ENCODE measurements around the gene TNFAIP8L1.
"Not testable (repeated sequence)": the region's sequence is repeated elsewhere in the genome, so short reads cannot be mapped to it uniquely, and the experiment has no call there.

The TNFAIP8L1 gene

DNA sequence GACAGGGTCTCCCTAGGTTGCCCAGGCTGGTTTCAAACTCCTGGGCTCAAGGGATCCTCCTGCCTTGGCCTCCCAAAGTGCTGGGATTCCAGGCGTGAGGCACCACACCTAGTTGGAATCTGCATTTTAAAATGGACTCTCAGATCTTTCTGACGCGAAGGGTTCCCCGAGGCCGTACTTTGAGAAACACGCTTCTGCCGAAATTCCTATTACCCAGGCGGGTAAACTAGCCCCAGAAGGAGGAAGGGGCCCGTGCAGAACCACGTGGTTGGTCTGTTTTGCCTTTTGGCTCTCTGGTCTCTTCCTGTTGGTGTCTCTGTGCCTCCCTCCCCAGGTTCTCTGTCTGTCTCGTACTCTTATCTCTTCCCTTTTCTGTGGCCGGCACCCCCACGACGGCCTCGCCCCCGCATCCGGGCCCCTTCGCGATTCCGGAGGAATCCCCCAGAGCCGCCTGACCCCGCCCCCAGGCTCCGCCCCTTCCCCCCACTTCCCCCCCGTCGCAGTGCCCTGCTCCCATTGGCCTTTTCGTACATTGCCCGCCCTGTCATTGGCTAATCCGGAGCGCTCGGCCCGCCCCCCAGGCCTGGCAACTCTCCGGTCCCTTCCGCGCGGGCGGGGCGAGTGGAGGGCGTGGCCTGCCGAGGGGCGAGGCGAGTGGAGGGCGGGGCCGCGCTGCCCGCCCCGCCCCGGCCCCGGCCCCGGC, at the start of gene TNFAIP8L1:
TSS of gene TNFAIP8L1 (plus strand) at position 689 of the 703 bp plus-strand sequence. CDS start 12,354 bp downstream, outside the sequence.
- peak; percentile 98 to 99 for DNase-seq (ENCODE audit: low read depth in 2 of 2, low spot score in 1 of 2)

DNA sequence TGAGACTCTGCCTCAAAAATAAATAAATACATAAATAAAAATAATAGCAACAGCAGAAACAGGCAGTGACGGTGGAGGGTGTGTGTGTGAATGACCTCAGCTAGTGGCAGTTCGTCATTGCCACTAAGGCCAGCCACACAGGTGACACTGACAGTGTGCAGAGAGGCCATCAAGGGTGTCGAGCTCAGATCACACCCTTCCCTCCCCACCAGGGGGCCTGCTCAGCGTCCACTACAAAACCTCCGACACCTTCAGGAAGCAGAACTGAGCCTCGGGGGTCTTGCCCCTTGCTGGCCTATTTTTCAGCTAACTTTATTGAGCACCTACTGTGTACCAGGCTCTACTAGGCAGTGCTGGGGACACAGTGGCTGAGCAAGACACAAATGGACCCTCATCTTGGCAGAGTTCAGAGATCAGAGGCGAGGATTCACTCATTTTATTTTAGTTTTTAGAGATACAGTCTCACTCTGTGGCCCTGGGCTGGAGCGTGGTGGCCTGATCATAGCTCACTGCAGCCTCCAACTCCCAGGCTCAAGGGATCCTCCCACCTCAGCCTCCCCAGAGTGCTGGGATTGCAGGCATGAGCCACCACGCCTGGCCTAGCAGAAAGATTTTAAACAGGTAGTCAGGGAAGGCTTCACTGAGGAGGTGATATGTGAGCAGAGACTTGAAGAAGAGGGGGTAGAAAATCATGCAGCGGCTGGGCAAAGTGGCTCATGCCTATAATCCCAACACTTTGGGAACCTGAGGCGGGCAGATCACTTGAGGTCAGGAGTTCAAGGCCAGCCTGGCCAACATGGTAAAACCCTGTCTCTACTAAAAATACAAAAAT, 49.5 kb upstream of the TNFAIP8L1 start:
- no peak for DNase-seq (ENCODE audit: low read depth in 2 of 2, low spot score in 1 of 2)

GRCh38 chr19:4590559-4590958, 48.8 kb upstream of the TNFAIP8L1 start:
- no peak for DNase-seq (ENCODE audit: low read depth in 2 of 2, low spot score in 1 of 2)

- DNase-seq (ENCODE audit: low read depth in 2 of 2, low spot score in 1 of 2) = no peak
These were observed 48.0 kb upstream of the TNFAIP8L1 start for GRCh38 chr19:4591320-4591719.

GRCh38 chr19:4592445-4592844, 46.9 kb upstream of the TNFAIP8L1 start:
- no peak for DNase-seq (ENCODE audit: low read depth in 2 of 2, low spot score in 1 of 2)

GRCh38 chr19:4593409-4593851, 45.9 kb upstream of the TNFAIP8L1 start:
- no peak for DNase-seq (ENCODE audit: low read depth in 2 of 2, low spot score in 1 of 2)

- no peak for DNase-seq (ENCODE audit: low read depth in 2 of 2, low spot score in 1 of 2)
These were observed 45.1 kb upstream of the TNFAIP8L1 start for GRCh38 chr19:4594201-4594600.

DNA sequence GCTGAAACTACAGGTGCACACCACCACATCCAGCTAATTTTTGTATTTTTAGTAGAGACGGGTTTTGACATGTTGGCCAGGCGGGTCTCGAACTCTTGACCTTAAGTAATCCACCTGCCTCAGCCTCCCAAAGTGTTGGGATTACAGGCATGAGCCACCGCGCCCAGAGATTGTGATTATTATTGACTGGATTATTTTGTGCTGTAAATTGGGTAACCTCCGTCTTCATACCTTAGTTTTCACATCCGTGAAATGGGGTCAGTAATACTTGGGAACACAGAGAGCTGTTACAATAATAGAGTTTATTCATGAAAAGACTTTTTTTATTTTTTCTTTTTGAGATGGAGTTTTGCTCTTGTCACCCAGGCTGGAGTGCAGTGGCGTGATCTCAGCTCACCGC, 44.2 kb upstream of the TNFAIP8L1 start:
- DNase-seq (ENCODE audit: low read depth in 2 of 2, low spot score in 1 of 2) = not testable (repeated sequence)

- no peak for DNase-seq (ENCODE audit: low read depth in 2 of 2, low spot score in 1 of 2)
These were observed 43.0 kb upstream of the TNFAIP8L1 start for GRCh38 chr19:4596033-4596904.

DNA sequence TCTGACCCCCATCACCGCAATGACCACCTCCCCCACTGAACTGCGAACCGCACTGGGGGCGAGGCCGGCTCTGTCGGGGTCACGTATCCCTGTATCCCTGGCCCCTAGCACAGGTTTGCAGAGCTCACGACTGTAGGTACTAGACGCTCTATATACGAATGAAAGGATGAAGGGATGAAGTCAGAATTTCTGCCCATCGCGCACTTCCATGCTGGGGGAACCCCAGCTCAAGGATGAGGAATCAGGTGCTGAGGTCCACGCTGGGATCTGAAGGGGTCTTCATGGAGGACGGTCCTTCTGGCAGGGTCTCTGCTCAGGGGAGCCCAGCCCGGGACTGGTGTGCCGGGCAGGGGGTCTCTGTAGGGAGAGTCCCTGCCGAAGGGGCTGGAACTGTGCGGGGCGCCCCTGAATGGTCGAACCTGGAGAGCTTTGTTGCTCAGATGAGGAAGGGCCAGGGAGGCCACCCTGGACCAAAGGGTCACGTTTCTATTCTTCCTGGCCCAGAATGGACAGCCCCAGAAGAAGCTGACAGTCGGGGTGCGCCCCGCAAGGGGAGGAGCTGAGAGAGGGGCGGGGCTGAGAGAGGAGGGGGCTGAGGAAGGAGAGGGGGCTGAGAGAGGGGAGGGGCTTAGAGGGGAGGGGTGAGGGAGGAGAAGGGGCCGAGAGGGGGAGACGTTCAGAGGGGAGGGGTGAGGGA, 41.9 kb upstream of the TNFAIP8L1 start:
- DNase-seq (ENCODE audit: low read depth in 2 of 2, low spot score in 1 of 2) = no peak

GRCh38 chr19:4597975-4598671, 41.2 kb upstream of the TNFAIP8L1 start:
- DNase-seq (ENCODE audit: low read depth in 2 of 2, low spot score in 1 of 2) = peak in 1 of 2 donors; percentile 17

DNA sequence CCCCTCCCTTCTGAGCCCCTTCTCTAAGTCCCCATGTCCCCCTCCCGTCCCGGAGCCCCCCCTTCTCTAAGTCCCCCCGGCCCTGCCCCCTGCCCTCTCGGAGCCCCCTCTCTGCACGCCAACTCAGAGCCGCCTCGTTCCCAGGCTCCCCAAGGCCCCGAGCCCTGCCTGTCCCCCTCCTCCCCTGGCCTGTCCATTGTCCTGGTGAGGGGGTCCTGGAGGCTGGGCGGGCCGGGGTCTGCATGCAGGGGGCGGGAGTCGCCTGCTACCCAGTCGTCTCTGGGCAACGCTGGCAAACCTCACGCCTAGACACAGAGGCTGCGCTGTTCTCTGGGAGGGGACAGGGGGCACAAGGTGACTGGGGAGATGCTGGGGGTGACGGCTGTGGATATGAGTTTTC, 40.6 kb upstream of the TNFAIP8L1 start:
- no peak for DNase-seq (ENCODE audit: low read depth in 2 of 2, low spot score in 1 of 2)

DNA sequence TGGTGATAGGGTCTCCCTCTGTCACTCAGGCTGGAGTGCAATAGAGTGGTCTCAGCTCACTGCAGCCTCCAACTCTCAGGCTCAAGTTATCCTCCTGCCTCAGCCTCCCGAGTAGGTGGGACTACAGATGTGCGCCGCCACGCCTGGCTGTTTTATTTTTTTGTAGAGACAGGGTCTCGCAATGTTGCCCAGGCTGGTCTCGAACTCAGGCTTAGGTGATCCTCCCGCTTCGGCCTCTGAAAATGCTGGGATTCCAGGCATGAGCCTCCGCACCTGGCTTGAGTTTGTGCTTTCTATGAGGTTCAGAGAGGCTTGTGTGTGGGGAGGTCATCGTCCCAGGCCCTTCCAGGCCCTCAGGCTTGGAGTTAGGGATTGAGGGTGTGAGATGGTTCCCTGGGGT, 39.2 kb upstream of the TNFAIP8L1 start:
- DNase-seq (ENCODE audit: low read depth in 2 of 2, low spot score in 1 of 2) = no peak

- DNase-seq (ENCODE audit: low read depth in 2 of 2, low spot score in 1 of 2) = no peak
These were observed 38.4 kb upstream of the TNFAIP8L1 start for GRCh38 chr19:4600893-4601292.

DNA sequence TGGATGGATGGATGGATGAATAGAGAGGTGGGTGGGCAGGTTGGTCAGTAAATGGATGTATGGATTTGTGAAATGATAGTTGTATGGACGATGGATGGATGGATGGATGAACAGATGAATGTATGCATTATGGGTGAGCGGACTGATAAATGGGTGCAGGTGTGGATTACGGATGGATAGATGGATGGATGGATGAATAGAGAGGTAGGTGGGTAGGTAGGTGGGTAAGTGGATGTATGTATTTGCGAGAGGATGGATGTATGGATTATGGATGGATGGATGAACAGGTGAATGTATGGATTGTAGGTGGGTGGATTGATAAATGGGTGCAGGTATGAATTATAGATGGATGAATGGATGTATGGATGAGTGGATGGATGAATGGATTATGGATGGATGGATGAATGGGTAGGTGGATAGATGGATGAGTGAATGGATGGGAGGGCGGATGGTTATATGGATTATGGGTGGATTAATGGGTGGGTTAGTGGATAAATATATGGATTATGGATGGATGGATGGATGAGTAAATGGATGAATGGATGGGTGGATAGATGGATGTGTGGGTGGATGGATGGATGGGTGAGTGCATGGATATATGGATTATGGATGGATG, 37.0 kb upstream of the TNFAIP8L1 start:
- no peak for DNase-seq (ENCODE audit: low read depth in 2 of 2, low spot score in 1 of 2)

- DNase-seq (ENCODE audit: low read depth in 2 of 2, low spot score in 1 of 2) = no peak
These were observed 36.4 kb upstream of the TNFAIP8L1 start for GRCh38 chr19:4602915-4603314.

GRCh38 chr19:4604912-4605311, 34.4 kb upstream of the TNFAIP8L1 start:
- no peak for DNase-seq (ENCODE audit: low read depth in 2 of 2, low spot score in 1 of 2)

DNA sequence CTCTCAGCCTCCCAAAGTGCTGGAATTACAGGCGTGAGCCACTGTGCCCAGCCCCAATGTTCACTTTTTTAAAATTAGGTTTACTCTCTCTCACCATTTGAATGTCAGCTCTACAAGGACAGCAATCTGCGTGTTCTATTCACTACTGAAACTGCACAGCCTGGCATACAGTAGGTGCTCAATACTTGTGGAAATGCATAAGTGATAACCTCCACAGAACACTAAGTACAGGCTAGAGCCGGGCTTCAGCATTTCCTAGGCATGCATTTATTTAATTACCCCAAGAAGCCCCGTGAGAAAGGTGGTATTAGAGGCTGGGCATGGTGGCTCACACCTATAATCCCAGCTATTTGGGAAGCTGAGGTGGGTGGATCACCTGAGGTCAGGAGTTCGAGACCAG, 33.1 kb upstream of the TNFAIP8L1 start:
- DNase-seq (ENCODE audit: low read depth in 2 of 2, low spot score in 1 of 2) = no peak

GRCh38 chr19:4606921-4607678, 32.2 kb upstream of the TNFAIP8L1 start:
- DNase-seq (ENCODE audit: low read depth in 2 of 2, low spot score in 1 of 2) = no peak
